HG03097 (cell line): ENCODE results near the gene CNKSR3.

Experiments used
- ATAC-seq: cut with Tn5 transposase; IDR thresholded peaks from one replicate; pipeline ENCODE4 v1.9.1; 2021; ENCODE audit not compliant: unreplicated experiment, low FRiP score

CNKSR3 gene

GRCh38 chr6:154390034-154390433 is 120.5 kb downstream of the CNKSR3 start:
- ATAC-seq = no peak

DNA sequence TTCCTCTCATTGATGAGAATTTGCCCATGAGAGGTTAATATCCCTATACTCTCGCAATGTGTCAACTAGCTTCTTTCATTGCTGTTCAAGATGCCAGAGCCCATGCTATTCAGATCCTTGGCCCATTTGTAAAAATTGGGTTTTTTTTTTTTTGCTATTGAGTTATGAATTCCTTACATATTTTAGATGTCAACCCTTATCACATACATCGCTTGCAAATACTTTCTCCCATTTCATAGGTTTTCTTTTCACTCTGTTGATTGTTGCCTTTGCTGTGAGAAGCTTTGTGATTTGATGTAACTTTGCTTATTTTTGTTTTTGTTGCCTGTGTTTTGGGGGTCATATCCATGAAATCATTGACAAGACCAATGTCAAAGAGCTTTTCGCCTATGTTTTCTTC is 121.7 kb downstream of the CNKSR3 start:
- ATAC-seq = no peak

GRCh38 chr6:154386848-154387717 is 123.4 kb downstream of the CNKSR3 start:
- ATAC-seq = no peak

DNA sequence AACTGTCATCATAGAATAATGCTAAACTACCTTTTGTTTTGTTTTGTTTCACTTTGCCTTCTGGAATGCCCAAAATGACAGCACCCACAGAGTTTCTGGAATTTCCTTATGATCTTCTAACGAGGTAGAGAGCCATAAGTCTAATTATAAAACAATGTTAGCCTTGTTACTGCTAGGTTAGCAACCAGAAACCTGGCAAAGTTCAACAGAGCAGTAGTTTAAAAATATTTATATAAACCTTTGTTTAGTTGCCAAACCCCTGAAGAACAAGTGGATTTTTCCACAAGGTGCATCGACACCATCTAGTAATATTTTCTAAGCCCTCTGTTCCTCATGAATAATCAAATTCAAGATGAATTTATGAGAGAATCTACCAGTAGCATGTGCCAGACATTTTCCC is 126.3 kb downstream of the CNKSR3 start:
- ATAC-seq = no peak

- ATAC-seq = no peak
Measured at GRCh38 chr6:154383273-154383672, 127.2 kb downstream of the CNKSR3 start.

GRCh38 chr6:154382740-154383139 is 127.7 kb downstream of the CNKSR3 start:
- no peak for ATAC-seq

DNA sequence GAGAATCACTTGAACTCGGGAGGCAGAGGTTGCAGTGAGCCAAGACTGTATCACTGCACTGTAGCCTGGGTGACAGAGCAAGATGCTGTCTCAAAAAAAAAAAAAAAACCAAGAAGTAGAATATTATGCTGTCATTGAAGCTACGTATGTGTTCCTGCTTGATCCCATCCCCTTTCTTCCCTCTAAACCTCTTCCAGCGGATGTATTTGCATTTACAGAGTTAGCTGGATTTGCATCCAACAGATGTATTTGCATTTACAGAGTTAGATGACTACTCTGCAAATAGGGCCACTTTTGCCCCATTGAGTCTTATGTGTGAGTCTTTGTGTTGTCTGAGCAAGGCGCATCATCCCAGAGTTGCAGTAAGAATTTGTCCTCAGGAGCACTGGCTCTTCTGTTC is 128.9 kb downstream of the CNKSR3 start:
- no peak for ATAC-seq

DNA sequence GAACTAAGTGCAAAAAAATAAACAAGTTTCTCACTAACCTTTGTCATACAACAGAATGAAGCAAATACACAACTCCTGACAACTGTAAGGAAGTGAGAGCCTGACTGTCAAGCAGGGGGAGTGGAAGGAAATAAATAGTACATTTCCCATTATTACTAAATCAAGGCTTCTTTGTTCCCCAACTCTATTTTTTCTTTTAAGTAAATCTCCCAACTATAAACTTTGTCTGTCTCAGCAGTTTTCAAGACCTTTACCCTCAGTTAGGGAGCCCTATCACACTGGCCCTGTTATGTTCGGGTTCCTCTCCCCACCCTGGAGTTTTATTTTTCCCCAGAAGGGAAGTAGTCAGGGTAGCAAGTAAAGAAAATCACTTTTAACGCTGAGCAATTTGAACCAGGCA is 129.7 kb downstream of the CNKSR3 start:
- ATAC-seq = no peak

DNA sequence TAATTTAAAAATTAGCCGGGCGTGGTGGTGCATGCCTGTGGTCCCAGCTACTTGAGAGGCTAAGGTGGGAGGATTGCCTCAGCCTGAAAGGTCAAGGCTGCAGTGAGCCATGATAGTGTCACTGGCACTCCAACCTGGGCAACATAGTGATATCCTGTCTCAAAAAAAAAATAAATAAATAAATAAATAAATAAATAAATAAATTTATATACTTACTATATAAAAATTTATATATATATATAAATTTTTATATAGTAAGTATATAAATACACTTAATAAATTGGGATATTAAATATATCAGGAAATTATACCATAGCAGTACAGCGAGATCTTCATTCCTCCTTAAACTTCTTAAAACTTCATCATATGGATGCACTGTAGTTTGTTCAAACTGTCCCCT is 130.9 kb downstream of the CNKSR3 start:
- no peak for ATAC-seq

DNA sequence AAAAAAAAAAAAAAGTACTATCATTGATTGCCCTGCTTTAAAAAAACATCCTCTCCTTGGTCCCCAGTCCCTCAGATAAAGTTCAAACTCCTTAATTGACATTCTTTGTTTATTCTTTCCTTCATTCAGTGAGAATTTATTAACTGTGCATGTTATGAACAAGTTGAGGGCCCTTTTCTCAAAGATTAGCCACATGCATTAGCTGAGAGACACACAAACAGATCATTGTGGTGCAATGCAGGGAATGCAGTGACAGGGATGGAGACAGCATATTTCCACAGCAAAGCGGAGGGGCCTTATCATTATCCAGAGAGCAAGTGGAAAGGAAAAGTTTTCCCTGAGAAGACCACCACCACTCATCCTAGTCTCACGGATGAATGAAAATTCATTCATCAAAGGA is 132.0 kb downstream of the CNKSR3 start:
- no peak for ATAC-seq

DNA sequence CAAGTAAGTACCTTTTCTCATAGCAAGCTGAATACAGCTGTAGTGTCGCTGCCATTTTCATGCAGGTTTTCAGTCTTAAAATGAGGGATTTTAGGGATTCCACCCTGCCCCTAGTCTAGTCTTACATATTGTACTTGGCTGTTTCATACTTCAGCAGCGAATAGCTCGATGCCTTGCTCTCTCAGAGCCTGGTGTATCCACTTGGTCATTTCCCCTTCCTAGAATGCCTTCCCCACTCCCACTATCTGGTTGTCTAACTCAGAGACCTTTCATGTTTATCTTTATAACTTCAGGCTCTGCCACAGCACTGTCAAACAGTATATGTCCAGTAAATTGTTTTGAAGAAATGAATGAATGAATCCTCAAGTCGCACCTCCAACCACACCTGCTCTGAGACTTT is 132.8 kb downstream of the CNKSR3 start:
- ATAC-seq = no peak

DNA sequence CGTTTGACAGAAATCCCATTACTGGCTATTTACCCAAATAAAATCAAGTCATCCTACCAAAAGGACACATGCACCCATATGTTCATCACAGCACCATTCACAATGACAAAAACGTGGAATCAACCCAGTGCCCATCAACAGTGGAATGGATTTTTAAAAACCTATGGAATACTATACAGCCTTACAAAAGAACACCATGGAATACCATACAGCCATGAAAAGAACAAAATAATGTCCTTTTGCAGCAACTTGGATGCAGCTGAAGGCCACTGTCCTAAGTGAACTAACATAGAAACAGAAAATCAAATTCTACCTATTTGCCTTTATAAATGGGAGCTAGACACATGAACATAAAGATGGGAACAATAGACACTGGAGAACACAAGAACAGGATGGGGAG is 136.5 kb downstream of the CNKSR3 start:
- no peak for ATAC-seq

DNA sequence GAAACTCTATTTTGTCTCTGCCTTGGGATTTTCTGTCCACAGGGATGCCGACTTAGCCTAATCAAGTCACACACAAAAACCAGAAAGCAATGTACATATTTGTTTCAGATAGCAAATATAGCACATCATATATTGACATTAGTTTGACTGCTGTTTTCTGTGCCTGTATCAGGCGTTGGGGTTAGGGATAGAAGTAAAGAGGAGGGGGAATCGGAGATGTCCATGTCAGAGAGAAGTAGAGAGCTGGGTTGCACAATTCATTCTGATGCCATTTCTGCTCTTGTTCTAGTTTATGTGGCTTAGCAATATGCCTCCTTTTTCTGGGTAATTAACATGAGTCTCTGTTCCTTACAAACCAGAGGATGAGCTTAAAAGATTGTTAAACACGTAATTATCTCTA is 139.2 kb downstream of the CNKSR3 start:
- ATAC-seq = no peak

DNA sequence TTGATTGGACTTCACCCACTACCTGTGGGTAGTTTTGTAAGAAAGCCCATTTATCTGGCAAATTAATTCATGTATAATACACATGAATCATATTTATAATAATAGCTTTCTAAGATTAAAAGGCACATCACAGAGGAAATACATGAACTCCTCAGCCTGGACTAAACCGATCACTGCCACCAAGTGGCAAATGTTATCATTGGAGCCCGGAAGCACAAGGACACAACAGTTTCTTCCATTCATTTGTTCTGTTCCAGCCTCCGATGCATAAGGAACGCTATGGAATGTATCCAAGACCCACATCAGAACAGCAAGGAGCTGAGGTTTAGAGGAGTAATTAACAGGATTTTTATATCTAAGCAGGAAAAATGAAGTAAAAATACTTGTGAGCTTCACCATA is 139.9 kb downstream of the CNKSR3 start:
- ATAC-seq = peak; percentile 67

GRCh38 chr6:154367839-154368695 is 142.4 kb downstream of the CNKSR3 start:
- ATAC-seq = no peak

DNA sequence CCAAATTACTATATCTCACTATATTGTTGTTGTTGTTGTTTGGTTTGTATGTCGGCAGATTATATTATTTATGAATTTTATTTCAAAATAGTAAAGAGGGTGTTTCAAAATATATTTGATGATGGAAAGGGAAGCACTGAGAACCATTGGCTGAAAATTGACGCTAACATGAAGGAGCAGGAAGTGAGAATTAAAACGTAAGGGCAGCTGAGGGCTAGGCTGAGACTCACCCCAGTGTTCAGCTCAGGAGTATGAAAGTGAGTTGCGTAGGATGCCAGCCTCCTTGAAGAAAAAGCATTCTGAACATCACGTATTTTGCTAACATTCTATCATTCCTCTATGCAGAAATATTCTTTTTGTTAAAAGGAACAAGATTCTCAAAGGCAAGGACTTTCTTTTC is 143.1 kb downstream of the CNKSR3 start:
- no peak for ATAC-seq

DNA sequence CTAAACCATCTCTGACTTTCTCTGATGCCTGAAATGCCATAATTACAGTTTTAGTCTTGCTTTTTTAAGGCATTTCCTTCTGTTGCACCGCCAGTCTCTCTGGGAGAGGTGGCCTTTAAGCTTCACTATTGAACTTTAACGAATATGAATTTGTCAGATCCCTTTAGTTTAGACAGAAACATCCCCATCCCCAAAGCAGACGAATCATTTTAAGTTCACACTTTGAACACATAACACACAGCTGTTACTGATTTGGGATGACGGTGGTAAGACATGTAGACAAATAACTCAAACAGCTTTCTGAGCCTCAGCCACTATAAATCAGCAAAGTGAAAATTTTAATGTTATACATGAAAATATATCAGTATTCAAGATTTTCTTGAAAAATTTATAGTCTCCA is 146.7 kb downstream of the CNKSR3 start:
- no peak for ATAC-seq

DNA sequence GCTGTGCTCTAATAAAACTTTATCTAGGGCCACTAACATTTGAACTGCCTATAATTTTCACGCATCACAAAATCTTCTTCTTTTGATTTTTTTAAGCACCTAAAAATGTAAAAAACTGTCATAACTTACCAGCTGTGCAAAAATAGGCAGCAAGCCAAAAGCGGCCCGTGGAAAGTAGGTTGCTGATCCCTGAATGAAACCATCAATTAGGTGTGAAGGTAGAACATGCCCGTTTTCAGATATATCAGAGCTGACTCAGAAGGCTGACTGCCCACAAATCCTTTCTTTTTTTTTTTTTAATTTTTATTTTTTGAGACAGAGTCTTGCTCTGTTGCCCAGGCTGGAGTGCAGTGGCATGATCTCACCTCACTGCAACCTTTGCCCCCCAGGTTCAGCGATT is 149.0 kb downstream of the CNKSR3 start:
- no peak for ATAC-seq

- no peak for ATAC-seq
Measured at GRCh38 chr6:154360476-154360875, 150.0 kb downstream of the CNKSR3 start.

- ATAC-seq = no peak
Measured at GRCh38 chr6:154359679-154360078, 150.8 kb downstream of the CNKSR3 start.

DNA sequence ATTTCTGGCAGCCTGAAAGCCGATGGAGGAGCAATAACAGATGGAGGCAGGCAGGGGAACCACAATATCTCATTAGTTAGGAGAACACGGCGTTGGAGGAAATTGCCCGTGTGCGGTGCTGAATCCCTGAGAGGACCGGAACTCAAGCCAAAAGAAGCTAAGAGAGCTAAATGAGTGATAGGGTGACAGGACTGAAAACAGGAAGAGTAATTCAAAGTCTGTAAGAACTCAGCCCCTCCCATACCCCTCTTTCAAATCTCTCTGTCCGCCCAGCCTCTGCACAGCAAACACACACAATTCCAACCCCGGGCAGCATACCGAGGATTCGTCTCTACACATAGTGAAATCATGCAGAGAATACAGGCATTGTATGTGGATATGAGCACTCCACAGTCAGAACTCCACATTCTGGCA is 151.3 kb downstream of the CNKSR3 start:
- ATAC-seq = peak; percentile 33
